H9 (cell line): ENCODE data around the gene HNMT. TPM values are rescaled to one million over a fixed set of nuclear protein-coding genes. Genes with fewer than 3 reads are reported as not detected.

Experiments
- DNase-seq: peaks from one replicate; pipeline ENCODE4 v3.0.0-alpha.2; 2017
- H2AFZ ChIP-seq: one replicate; pipeline ENCODE4 v1.6.1; 2013; ENCODE audit warnings: mild to moderate bottlenecking, low read length, control low read depth, moderate library complexity
- H2AK5ac ChIP-seq: 2 replicates; pipeline ENCODE4 v1.6.1; 2013; ENCODE audit warnings: low read length, control low read depth, mixed read lengths; ENCODE audit not compliant: insufficient read length
- H2BK120ac ChIP-seq: one replicate; pipeline ENCODE4 v1.6.1; 2013; ENCODE audit warnings: low read depth, mild to moderate bottlenecking, low read length, control low read depth, inconsistent platforms; ENCODE audit not compliant: poor library complexity, severe bottlenecking
- H2BK12ac ChIP-seq: 2 replicates; pipeline ENCODE4 v1.6.1; 2013; ENCODE audit warnings: low read length, control low read depth, mixed read lengths, low read depth; ENCODE audit not compliant: insufficient read length
- H2BK15ac ChIP-seq: 2 replicates; pipeline ENCODE4 v1.6.1; 2013; ENCODE audit warnings: low read depth, low read length, control low read depth
- H2BK20ac ChIP-seq: one replicate; pipeline ENCODE4 v1.6.1; 2013; ENCODE audit warnings: low read depth, mild to moderate bottlenecking, low read length, control low read depth, inconsistent platforms; ENCODE audit not compliant: poor library complexity, severe bottlenecking
- H2BK5ac ChIP-seq: 2 replicates; pipeline ENCODE4 v1.6.1; 2013; ENCODE audit warnings: low read length, control low read depth, mixed read lengths; ENCODE audit not compliant: insufficient read length
- H3K14ac ChIP-seq: 2 replicates; pipeline ENCODE4 v1.6.1; 2013; ENCODE audit warnings: low read length, control low read depth; ENCODE audit not compliant: insufficient read depth
- H3K18ac ChIP-seq: 2 replicates; pipeline ENCODE4 v1.6.1; 2013; ENCODE audit warnings: low read depth, mild to moderate bottlenecking, mixed read lengths, low read length, control low read depth; ENCODE audit not compliant: insufficient read length
- H3K23ac ChIP-seq: 2 replicates; pipeline ENCODE4 v1.6.1; 2013; ENCODE audit warnings: low read length, control low read depth, mixed read lengths, low read depth; ENCODE audit not compliant: insufficient read length
- H3K23me2 ChIP-seq: 2 replicates; pipeline ENCODE4 v1.6.1; 2013; ENCODE audit warnings: low read depth, mild to moderate bottlenecking, mixed read lengths, low read length, control low read depth; ENCODE audit not compliant: insufficient read length, poor library complexity, severe bottlenecking
- H3K27ac ChIP-seq: 2 replicates; pipeline ENCODE4 v1.5.1; 2013; ENCODE audit warnings: low read length, control low read depth, mixed read lengths, low read depth; ENCODE audit not compliant: insufficient read length
- H3K27me3 ChIP-seq: 2 replicates; pipeline ENCODE4 v1.6.1; 2013; ENCODE audit warnings: low read length, control low read depth, inconsistent platforms; ENCODE audit not compliant: insufficient read depth
- H3K4ac ChIP-seq: 2 replicates; pipeline ENCODE4 v1.6.1; 2013; ENCODE audit warnings: low read depth, mild to moderate bottlenecking, control low read depth, inconsistent platforms, low read length, moderate library complexity
- H3K4me1 ChIP-seq: 2 replicates; pipeline ENCODE4 v1.6.1; 2013; ENCODE audit warnings: low read length, control low read depth, inconsistent platforms; ENCODE audit not compliant: insufficient read depth
- H3K4me2 ChIP-seq: 2 replicates; pipeline ENCODE4 v1.6.1; 2013; ENCODE audit warnings: low read length, control low read depth, mixed read lengths; ENCODE audit not compliant: insufficient read length, insufficient read depth
- H3K56ac ChIP-seq: 2 replicates; pipeline ENCODE4 v1.6.1; 2013; ENCODE audit warnings: low read depth, mild to moderate bottlenecking, mixed read lengths, low read length, control low read depth; ENCODE audit not compliant: insufficient read length
- H3K79me1 ChIP-seq: 2 replicates; pipeline ENCODE4 v1.6.1; 2013; ENCODE audit warnings: low read depth, mild to moderate bottlenecking, moderate library complexity, low read length, control low read depth, inconsistent platforms; ENCODE audit not compliant: insufficient read depth, poor library complexity, severe bottlenecking
- H3K79me2 ChIP-seq: 2 replicates; pipeline ENCODE4 v1.6.1; 2013; ENCODE audit warnings: low read length, control low read depth, inconsistent platforms; ENCODE audit not compliant: insufficient read depth
- H3K9ac ChIP-seq: 2 replicates; pipeline ENCODE4 v1.6.1; 2013; ENCODE audit warnings: low read length, control low read depth, mixed read lengths; ENCODE audit not compliant: insufficient read length; ENCODE audit errors: extremely low read depth
- H3K9me3 ChIP-seq: one replicate; pipeline ENCODE4 v1.6.1; 2013; ENCODE audit warnings: low read depth, low read length, inconsistent platforms; ENCODE audit not compliant: control insufficient read depth
- H3T11ph ChIP-seq: one replicate; pipeline ENCODE4 v1.6.1; 2013; ENCODE audit warnings: mild to moderate bottlenecking, low read length, control low read depth, inconsistent platforms
- H4K20me1 ChIP-seq: one replicate; pipeline ENCODE4 v1.6.1; 2013; ENCODE audit not compliant: control insufficient read depth, insufficient read length, insufficient read depth
- H4K5ac ChIP-seq: 2 replicates; pipeline ENCODE4 v1.6.1; 2013; ENCODE audit warnings: low read depth, mild to moderate bottlenecking, mixed read lengths, low read length, control low read depth; ENCODE audit not compliant: insufficient read length
- H4K8ac ChIP-seq: replicated peaks from 2 replicates; pipeline ENCODE4 v1.6.1; 2013; ENCODE audit warnings: low read length, control low read depth, mixed read lengths, low read depth; ENCODE audit not compliant: insufficient read length
- H4K91ac ChIP-seq: 2 replicates; pipeline ENCODE4 v1.6.1; 2013; ENCODE audit warnings: low read depth, mild to moderate bottlenecking, moderate library complexity, mixed read lengths, low read length, control low read depth; ENCODE audit not compliant: insufficient read length
- H3K27ac Mint-ChIP-seq, 3 experiments: 2 replicates in 2 of 3; 3 replicates in 1 of 3; pipeline ENCODE4 v1.8.0; 2020 to 2021; ENCODE audit warnings: mixed read lengths in 3 of 3, mild to moderate bottlenecking in 1 of 3, moderate library complexity in 1 of 3
- H3K27me3 Mint-ChIP-seq: 2 replicates; pipeline ENCODE4 v1.8.0; 2021; ENCODE audit warnings: low read depth, mild to moderate bottlenecking, moderate library complexity, mixed read lengths
- H3K36me3 Mint-ChIP-seq, 3 experiments: 2 replicates in 2 of 3; 3 replicates in 1 of 3; pipeline ENCODE4 v1.8.0; 2020 to 2021; ENCODE audit warnings: low read depth in 3 of 3, mixed read lengths in 3 of 3; ENCODE audit not compliant: insufficient read depth in 1 of 3
- H3K4me1 Mint-ChIP-seq, 2 experiments: 2 replicates each; pipeline ENCODE4 v1.8.0; 2020; ENCODE audit warnings: mixed read lengths in 2 of 2
- H3K4me3 Mint-ChIP-seq, 2 experiments: 2 replicates in 1 of 2; 3 replicates in 1 of 2; pipeline ENCODE4 v1.8.0; 2020 to 2021; ENCODE audit warnings: mild to moderate bottlenecking in 2 of 2, mixed read lengths in 2 of 2, moderate library complexity in 1 of 2
- H3K9me3 Mint-ChIP-seq, 2 experiments: 2 replicates in 1 of 2; 3 replicates in 1 of 2; pipeline ENCODE4 v1.8.0; 2020; ENCODE audit warnings: mild to moderate bottlenecking in 2 of 2, mixed read lengths in 2 of 2, moderate library complexity in 1 of 2
- WGBS: extraction: QIAGEN DNeasy Blood & Tissue Kit; methylation state at CpG from one replicate; pipeline ENCODE4 v1.1.7; 2013; ENCODE audit warnings: missing lambda C conversion rate, low lambda C conversion rate, mixed read lengths; ENCODE audit not compliant: insufficient read length; ENCODE audit errors: extremely low coverage; 5-methylcytosine and 5-hydroxymethylcytosine counted together
- total RNA-seq: library from RNA; stranded (reverse); gene quantifications from 2 replicates; pipeline ENCODE4 v1.2.1, GENCODE V29; 2021
- TF ChIP-seq, protein P1 (sequence below): fragments of 200-600 bp; sonication (generic); conservative IDR thresholded peaks from 3 replicates; pipeline ENCODE4 v1.8.0; 2021; ENCODE audit warnings: antibody characterized with exemption, mild to moderate bottlenecking

The HNMT gene
- total RNA-seq, 1 experiment from 2014 or later, result 1.3 TPM

GRCh38 chr2:138032334-138032733, 68.1 kb downstream of the HNMT start:
- Mint-ChIP-seq H3K27ac (no peak overlapping the region), H3K27me3 (no peaks in the 10 kb centered on the region), H3K9me3 (no peaks in the 10 kb centered on the region), H3K4me1 (peaks cover 7 to 8% of the 10 kb centered on the region in 2 experiments), H3K36me3 (no peaks in the 10 kb centered on the region), H3K4me3 (no peak overlapping the region)
- Histone ChIP-seq H3K27me3 (no peaks in the 10 kb centered on the region), H3K27ac (no peak overlapping the region), H2BK12ac (no peak overlapping the region), H3K79me2 (no peaks in the 10 kb centered on the region), H3K4me1 (no peaks in the 10 kb centered on the region; the same call in 1 of the 2 replicates), H3K14ac (no peak overlapping the region), H2BK120ac (no peak overlapping the region), H2BK15ac (no peak overlapping the region), H4K5ac (no peak overlapping the region), H3K4ac (no peak overlapping the region), H3K18ac (no peak overlapping the region), H2AFZ (no peak overlapping the region), H3K9me3 (no peaks in the 10 kb centered on the region), H4K20me1 (no peaks in the 10 kb centered on the region), H2BK20ac (no peak overlapping the region), H2BK5ac (no peak overlapping the region), H3K23ac (no peak overlapping the region), H4K91ac (no peak overlapping the region), H3K9ac (no peak overlapping the region), H4K8ac (no peak overlapping the region), H3K56ac (no peak overlapping the region), H3K23me2 (no peaks in the 10 kb centered on the region), H2AK5ac (no peak overlapping the region), H3T11ph (no peak overlapping the region), H3K4me2 (no peak overlapping the region), H3K79me1 (no peaks in the 10 kb centered on the region)
- WGBS, result no CpG with 5 or more reads among the region's 2 CpGs
- TF ChIP-seq, protein P1, sequence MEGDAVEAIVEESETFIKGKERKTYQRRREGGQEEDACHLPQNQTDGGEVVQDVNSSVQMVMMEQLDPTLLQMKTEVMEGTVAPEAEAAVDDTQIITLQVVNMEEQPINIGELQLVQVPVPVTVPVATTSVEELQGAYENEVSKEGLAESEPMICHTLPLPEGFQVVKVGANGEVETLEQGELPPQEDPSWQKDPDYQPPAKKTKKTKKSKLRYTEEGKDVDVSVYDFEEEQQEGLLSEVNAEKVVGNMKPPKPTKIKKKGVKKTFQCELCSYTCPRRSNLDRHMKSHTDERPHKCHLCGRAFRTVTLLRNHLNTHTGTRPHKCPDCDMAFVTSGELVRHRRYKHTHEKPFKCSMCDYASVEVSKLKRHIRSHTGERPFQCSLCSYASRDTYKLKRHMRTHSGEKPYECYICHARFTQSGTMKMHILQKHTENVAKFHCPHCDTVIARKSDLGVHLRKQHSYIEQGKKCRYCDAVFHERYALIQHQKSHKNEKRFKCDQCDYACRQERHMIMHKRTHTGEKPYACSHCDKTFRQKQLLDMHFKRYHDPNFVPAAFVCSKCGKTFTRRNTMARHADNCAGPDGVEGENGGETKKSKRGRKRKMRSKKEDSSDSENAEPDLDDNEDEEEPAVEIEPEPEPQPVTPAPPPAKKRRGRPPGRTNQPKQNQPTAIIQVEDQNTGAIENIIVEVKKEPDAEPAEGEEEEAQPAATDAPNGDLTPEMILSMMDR, result no peak
- no peak for DNase-seq
